GM19324 (cell line): ENCODE measurements around the gene DUSP3.
A peak's percentile ranks its signal among the peaks of the same experiment; 100 is the strongest.

Experiments
- ATAC-seq: cut with Tn5 transposase; IDR thresholded peaks from one replicate; pipeline ENCODE4 v1.9.1; 2021; ENCODE audit warnings: mild to moderate bottlenecking, moderate library complexity; ENCODE audit not compliant: unreplicated experiment, low FRiP score

DUSP3 gene

DNA sequence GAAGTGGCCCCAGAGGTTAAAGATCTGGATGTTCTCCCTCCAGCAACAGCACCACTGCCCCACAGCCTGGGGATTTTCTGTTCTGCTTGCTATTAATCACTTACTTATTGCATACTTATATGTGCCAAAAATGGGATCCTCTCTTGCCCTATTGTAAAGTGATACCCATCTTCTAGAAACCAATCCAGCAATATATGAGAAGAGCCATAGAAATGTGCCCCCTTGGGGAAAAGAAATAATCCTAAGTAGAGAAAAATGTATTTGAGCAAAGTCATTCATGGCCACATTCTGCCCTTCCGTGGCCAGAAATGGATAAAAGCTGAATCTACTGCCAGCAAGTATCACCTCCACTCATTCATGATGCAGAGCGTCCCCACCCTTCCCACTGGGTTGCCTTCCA is 41.1 kb downstream of the DUSP3 start:
- no peak for ATAC-seq

DNA sequence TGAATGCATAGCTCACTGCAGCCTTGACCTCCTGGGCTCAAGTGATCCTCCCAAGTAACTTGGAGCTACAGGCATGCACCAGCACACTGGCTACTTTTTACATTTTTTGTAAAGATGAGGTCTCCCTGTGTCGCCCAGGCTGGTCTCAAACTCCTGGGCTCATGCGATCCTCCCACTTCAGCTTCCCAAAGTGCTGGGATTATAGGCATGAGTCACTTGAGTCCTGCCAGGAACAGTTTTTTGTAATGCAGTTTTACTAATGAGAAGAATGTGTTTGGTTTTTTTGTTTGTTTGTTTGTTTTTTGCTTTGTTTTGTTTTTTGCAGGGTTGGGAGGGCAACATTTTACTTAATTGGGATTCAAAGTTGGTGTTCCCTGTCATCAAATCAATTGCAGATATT is 42.4 kb downstream of the DUSP3 start:
- no peak for ATAC-seq

GRCh38 chr17:43734376-43734775 is 44.4 kb downstream of the DUSP3 start:
- no peak for ATAC-seq

- no peak for ATAC-seq
Observed at GRCh38 chr17:43733956-43734355, 44.8 kb downstream of the DUSP3 start.

- no peak for ATAC-seq
Observed at GRCh38 chr17:43732958-43733357, 45.8 kb downstream of the DUSP3 start.

GRCh38 chr17:43728081-43728480 is 50.7 kb downstream of the DUSP3 start:
- ATAC-seq: no peak

- no peak for ATAC-seq
Observed at GRCh38 chr17:43723697-43724359, 54.9 kb downstream of the DUSP3 start.

DNA sequence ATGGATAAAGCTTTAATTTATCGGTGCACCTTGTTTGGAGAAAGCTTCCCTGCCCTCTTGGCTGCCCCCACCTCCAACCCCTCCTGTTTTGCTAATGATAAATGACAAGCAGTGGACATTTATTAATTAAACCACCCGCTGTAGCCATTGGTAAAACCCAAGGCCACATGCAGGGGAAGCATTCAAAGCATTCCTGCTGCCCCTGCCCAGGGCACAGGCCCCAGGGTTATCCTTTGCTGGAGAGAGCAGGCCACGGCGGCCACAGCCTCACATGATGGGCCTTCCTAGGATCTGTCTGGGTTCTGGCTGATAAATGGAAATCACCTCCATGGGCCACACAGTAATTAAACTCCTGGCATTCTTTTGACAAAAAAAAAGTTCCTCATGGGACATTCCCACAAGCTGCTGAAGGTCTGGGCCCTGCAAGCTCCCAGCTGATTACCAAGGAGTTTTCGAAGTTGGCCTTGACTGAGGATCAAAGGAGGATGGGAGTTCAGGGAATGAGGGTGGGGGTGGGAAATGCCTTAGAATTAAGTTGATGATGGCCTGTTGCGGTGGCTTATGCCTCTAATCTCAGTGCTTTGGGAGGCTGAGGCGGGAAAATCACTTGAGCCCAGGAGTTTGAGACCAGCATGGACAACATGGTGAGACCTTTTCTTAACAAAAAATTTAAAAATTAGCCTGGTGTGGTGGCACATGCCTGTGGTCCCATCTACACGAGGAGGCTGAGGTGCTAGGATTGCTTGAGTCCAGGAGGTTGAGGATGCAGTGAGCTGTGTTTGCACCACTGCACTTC is 55.7 kb downstream of the DUSP3 start:
- no peak for ATAC-seq

- ATAC-seq: no peak
Observed at GRCh38 chr17:43722269-43722619, 56.5 kb downstream of the DUSP3 start.

GRCh38 chr17:43721537-43722268 is 57.1 kb downstream of the DUSP3 start:
- no peak for ATAC-seq

GRCh38 chr17:43720311-43721060 is 58.3 kb downstream of the DUSP3 start:
- peak; percentile 66 for ATAC-seq

- ATAC-seq: no peak
Observed at GRCh38 chr17:43719578-43719977, 59.2 kb downstream of the DUSP3 start.

- ATAC-seq: no peak
Observed at GRCh38 chr17:43718544-43718943, 60.2 kb downstream of the DUSP3 start.

DNA sequence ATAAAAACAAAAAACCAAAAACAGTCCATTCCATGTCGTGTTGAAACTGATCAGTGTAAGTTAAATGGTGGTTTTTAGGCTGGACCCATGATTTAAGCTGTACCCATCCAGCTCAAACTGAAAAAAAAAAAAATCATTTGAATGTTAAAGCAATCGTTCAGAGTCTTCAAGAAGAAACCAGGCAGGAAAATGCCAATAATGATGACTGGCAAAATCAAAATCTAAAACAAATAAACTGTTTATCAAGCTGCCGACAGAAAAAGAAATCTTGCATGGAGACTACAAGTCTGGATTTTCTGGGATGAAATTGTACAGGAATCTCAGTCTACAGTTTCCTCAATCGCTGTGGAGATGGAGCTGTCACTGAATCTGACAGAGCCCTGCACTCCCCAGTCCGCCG is 60.9 kb downstream of the DUSP3 start:
- ATAC-seq: no peak
